ENCODE data around the gene LDAH.

The LDAH gene

DNA sequence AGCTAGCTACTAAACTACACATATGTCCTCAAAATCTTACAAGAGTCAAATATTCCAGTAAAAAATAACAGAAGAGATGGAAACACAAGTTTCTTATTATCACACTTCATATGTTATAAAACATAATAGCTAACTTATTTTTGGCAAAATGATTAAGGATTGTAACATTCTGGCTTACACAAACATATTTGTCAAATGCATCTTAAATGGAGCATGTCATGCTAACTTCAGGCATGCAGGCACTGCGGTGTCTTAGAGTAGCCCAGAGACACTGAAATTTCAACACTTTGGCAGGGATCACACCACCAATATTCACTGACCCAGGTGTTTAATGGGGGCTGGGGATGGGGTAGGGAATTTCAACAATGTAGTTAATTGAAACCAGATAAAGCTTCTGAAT is 51.6 kb downstream of the LDAH start:
- no peak for DNase-seq

DNA sequence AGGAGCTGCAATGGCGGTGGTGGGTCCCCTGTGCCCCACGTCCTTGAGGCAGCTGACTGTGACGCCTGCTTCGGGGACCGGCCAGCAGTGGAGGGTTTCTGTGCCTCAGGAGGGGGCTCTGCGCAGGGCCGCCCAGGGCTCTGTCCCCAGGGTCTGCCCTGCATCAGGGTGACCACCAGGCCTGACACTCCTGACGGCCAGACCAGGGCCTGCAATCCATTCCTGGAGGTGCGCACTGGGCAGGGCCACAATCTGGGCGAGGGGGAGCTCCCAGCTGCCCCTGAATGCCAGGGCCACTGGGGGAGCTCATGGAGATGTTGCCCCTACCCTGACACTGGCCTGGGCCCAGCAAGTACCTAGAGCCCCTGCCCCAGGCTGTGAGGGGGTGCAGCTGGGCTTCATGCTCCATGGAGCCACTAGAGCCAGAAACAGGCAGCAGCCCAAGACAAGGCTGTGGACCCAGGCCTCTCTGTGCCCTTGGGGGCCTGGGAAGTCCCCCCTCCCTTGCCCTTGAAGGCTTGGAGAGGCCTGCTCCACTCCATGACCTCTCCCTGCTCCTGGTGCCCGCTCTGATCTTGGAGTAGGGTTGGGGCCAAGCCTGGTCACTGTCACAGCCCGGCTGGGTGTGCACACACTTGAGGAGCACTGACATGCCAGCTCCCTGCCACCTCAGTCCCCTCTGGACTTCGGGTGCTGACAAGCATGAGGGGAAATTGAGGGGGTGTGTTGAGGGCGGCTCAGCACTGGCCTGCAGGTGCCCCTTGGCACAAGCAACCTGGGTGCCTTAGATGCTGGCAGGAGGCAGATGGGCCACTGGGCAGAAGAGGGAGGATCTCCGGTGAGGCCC is 55.9 kb downstream of the LDAH start:
- DNase-seq, result no peak

DNA sequence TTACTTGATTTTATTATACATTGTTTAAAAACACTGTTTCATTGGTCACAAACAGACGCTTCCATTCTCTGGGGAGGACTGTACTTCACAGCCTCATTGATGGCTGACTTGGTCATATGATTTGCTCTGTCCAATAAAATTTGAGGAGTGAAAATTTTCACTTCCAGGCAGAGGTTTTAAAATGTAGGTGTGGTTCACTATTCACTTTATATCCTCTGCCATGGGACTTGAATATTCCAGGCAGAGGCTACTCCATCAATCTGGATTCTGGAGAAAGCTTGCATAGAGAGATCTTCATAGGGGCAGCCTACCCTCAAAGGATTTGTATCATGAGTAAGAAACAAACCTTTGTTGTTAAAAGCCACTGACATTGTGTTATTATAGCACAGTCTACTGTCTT is 56.7 kb downstream of the LDAH start:
- DNase-seq, result no peak

DNA sequence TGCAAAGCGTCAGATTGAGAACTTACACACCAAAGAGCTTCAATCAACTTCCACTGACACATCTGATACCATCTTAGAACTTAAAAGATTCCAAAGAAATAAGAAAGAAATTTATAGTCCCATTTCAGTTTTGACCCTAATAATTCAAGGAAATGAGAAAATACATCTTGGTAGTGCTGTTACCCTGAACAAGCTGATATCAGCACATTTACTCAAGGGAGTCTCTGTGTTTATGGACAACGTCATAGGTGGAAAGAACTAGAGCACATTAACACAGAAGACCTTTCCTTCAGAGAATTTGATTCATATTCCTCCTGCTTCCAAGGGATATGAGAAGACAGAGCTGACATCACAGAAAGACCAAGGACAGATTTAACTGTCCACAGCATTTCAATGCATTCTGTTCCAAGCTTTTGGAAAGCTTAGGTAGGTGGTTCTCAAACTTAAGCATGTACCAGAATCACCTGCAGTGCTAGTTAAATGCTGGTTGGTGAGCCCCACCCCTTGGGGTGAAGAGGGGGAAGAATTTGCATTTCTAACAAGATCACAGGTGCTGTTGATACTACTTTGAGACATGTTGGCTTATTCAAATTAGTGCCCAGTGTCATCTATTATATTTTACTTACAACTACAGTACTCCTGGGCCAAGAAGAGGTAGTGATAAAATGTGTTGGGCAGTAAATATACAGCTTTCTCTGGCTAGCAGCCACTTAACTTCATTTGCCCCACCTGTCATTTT is 59.8 kb downstream of the LDAH start:
- no peak for DNase-seq

DNA sequence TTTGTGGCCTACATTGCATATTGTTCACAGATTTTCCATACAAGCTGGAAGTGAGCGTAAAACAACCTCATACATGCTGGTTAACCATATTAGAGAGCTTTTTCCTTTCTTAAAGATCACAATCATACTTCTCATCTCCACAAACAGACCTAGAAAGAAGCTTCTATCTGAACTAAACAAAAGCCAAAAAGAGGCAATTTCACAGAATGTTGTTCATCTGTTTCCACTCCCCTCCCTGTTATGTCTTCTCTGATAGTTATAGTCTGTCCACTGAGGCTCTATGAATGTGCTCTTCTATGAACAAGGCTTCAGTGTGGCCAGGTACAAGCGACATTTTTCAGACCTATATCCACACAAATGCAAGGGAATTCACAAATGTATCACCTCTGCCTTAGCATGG is 63.4 kb downstream of the LDAH start:
- DNase-seq, result no peak

DNA sequence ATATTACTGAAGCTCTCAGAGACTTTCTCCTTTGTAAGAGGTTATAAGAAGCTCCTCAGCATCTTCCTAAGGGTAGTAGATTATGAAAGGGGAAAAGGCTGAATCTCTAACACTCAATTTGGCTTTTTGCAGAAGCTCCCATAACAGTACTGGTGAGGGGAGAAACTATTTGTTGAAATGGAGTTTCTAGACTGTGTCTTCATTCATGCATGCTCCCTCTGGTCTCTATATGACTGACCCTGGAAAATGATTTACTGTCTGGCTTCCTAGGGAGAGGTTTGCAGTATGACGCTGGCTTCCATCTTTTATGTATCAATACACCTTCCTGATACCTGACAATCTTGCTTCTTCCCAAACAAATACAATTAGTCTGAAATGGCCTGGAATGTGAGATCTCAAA is 63.9 kb downstream of the LDAH start:
- no peak for DNase-seq

DNA sequence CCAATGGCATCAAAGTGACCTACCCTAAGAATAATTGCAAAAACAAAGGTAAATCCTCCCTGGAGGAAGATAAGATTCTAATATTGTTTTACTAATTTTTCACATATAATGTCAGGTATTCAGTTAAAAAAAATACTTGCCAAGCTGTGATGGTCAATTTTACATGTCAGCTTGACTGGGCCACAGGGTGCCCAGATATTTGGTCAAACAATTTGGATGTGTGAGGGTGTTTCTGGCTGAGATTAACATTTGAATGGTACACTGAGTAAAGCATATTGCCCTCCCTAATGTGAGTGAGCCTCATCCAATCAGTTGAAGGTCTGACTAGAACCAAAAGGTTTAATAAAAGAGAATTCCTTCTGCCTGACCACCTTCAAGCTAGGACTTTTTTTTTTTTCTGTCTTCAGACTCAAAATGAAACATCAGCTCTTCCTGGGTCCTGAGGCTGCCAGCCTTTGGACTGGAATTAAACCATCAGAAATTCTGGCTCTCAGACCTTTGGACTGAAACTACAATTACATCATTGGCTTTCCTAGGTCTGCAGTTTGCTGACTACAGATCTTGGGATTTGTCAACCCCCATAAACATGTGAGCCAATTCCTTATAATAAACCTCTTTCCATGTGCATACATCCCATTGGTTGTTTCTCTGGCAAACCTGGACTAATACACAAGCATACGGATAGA is 65.4 kb downstream of the LDAH start:
- no peak for DNase-seq

DNA sequence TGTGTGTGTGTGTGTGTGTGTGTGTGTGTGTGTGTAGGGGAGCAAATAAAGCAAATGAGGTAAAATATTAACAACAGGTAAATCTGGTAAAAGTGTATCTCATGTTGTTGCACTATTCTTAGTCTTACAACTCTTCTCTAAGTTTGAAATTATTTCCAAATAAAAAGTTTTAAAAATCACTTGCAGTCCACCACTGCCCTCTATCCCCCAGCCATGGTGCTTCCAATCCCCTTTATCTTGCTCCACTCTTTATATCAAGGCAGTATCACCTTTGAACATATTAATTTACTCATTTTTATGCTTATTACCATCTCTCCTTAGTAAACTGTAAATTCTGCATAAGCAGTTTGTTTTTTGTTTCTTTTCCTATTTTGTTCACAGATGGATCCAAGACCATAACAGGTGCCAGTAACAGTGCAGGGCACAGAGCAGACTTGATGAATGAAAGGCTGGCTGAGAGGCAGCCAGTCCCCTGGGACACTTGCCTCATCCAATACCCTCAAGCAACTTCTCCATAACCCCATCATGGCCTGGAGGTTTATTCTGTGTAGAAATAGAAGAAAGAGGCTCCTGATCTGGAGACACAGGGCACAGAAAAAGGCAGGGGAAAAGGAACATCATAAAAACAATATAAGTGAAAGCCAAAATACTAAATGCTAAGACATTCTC is 67.6 kb downstream of the LDAH start:
- DNase-seq, result no peak

DNA sequence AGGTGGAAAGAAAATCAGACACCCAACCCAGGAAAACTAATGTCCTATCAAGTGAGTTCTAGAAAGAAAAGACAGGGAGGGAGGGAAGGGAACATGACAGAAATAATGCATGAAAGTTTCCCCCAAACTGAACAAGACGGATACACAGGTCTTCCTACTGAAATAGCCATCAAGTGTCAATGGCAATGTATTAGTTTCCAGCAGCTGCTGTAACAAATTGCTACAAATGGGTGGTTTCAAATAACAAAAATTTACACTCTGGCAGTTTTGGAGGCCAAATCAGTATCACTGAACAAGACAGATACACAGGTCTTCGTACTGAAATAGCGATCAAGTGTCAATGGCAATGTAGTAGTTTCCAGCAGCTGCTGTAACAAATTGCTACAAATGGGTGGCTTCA is 70.6 kb downstream of the LDAH start:
- no peak for DNase-seq

DNA sequence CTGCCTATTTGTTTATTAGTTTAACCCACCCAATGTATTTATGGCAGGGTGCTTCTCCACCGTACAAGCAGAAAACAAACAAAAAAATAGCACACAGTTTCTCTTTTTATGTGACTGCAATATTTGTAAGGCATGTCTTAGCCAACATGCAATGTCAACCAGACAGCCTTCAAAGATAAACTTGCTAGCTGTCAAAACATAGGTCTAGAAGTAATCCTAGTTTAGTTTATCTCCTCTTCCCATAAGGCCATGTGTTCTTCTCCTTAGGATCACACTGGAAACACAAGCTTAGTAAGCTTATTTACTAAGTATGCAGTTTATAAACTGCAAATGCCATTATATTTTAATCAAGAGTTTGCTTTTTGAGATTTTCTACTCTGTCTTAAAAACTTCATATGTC is 75.6 kb downstream of the LDAH start:
- no peak for DNase-seq

DNA sequence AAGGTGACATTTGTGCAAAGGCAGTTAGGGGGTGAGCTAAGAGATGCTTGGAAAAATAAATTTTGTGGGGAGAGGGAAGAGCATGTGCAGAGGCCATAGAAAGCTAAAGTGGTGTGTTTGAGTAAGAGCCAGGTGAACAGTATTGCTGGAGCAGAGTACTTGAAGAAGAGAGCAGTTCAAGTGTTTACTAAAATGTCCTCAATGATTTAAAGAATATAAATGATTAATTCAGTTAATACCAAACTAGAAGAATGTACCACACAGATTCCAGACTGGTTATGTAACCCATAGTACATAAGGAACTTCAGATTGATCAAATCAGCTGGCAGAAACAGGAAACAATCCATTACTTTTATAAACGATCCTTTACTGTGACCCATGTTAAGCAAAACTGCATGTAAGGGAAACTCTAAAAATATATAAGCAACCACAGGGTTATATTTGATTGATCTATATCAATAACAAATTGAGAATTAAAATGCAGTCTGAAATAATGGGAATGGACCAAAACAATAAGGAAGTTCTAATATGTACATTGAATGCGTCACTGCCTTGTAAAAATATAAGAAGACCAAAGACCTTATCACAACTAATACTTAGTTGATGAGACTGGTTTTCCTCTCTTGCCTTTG is 76.9 kb downstream of the LDAH start:
- no peak for DNase-seq

DNA sequence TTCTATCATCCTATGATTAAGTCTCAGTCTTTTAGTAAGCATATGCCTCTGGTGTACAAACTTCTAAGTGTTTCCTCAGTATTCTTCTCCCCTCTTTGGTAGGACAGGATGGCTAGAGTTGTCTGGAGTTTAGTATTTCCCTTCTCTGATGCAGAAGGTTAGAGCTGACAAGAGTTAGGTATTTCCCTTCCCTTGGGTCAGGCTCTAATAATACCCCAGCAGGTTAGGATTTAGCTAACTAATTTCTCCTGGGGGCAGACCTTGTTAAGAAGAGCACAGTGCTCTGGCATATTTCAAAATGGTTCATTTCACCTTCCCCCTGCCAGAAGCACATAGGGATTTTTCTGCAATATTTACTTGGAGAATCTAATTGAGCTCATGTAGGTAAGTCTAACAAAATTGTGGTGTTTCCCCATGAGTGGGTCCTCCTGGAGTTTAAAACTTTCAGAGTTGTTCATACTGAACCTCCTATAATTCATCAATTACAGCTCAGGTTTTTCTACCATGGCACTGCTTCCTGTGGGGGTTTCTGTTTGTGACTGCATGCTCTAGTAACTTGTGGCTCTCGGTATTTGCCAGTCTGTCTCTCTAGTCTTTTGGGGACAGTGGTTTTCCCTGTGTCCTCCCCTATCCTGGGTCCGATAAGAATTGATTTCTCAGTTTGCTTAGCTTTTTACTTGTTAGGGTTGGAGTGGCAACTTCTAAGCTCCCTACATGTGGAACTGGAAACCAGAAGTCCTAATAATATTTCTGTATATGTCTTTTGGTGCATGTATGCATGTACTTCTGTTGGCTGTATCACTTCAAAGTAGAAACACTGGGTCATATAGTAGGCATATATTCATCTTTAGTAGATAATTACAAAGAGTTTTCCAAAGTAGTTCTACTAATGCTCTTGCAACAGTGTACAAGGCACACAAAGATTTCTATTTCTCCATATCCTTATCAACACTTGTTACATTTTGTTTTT is 78.2 kb downstream of the LDAH start:
- DNase-seq, result no peak

DNA sequence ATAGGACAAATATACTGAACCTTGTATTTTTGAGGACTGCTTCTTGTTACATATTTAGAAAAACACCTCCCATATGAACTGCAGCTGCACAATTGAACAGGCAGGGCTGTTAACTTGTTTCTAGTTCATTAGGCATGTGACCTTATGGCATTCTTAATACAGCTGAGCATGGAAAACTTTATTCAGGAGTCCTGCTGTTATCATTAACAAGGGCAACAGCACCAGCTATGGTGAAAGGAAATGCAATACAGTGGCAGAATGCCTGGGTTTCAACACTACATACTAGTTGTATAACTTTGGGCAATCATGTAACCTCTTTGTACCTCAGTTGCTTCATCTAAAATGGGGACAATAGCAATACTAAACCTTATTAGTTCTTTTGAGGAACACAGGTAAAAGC is 84.1 kb downstream of the LDAH start:
- DNase-seq, result no peak

DNA sequence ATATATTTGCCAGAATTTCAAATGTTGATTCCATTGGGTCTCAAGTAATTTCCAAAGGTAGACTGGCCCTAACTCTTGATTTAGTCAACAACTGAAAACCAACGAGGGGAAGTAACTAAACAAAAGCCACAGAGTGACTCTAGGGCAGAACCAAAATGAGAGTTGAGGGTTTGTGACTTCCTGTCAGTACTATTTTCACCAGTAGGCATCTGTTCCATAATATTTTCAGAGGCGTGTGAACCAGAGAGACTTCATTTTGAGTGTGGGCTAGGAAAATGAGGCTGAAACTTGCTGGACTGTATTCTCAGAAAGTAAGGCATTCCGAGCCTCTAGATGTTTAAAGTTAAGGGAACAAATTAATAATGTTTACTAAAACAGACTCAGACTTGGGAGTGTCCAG is 85.4 kb downstream of the LDAH start:
- DNase-seq, result no peak

DNA sequence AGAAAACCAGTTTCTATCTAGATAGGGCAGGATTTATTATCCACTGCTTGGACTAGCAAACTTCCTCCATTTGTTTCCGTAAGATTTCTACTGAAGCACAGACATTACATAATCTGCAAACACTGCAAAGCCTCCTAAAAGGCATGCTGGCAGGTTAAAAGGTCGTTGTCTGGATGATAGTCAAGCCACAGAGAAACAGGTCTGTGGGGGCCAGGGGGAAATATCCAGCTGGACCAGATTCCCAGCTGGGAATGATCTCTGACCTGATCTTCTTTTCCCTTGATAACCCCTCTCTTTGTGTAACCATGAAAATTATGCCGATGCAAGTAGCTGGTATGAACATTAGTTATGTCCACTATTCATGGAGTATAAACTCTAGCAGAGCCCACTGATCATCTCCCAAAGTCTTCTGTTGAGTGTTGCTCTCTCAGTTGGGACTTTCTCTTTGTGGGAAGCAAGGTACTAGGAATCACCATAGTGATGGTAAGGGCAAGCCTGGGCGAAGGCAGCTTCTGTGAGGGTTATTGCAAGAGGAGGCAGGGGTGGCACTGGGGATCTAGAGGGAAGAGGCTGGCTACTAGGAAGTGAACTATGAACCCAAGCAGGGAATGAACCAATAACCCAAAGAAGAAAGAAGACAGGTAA is 94.7 kb downstream of the LDAH start:
- no peak for DNase-seq

DNA sequence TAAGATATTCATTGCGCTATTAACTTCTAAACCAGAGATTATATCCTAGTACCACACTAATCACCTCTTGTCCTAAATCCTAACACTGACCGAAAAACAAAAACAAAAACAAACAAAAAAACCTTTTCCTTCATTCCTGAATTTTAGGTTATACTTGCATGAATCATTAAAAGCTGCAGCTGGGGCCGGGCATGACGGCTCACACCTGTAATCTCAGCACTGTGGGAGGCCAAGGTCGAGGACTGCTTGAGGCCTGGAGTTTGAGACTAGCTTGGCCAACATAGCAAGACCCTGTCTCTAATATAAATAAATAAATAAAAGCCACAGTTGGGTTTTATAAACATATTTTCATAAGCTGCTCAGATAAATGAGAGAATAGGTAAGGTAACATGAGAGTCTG is 96.0 kb downstream of the LDAH start:
- DNase-seq, result no peak

DNA sequence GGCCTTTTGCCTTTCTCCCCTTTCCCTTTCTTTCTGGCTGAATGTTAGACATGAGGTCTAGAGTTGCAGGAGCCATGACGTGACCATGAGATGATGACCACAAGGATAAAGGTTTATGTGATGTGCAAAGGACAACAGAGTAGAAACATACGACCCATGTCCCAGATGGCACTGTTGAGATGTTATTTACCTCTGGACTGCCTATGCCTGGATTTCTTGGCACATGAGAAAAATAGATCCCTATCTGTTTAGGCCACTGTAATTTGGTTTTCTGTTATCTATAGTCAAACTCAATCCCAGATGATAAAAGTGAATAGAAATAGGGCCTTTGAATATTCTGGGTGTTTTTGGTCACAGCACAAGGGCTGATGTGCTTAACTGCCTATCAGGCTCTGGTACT is 97.1 kb downstream of the LDAH start:
- DNase-seq, result no peak

DNA sequence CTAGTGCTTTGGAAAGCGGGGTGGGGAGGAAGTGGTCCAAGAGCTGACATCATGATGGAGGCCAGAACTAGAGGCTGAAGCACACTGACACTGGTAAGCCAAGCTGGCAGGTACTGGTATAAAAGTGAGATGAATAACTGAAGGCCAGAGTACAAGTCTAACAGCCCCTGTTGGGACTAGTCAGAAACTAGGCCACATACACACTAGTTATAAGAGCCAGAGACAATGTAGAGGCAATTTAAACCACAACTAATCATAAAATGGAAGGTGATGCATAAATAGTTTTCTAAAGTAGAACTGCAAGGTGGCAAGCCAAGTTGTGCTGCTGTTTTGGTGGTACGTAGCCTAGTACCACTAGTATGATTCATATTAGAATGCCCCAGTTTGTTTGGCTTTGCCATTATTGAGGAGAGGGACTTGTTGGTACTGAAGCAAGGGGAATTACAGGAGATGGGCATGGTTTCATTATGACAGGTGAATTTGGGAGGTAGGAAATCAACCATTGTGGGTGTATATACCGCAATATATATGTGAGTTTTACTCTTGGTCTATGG is 98.3 kb downstream of the LDAH start:
- no peak for DNase-seq

DNA sequence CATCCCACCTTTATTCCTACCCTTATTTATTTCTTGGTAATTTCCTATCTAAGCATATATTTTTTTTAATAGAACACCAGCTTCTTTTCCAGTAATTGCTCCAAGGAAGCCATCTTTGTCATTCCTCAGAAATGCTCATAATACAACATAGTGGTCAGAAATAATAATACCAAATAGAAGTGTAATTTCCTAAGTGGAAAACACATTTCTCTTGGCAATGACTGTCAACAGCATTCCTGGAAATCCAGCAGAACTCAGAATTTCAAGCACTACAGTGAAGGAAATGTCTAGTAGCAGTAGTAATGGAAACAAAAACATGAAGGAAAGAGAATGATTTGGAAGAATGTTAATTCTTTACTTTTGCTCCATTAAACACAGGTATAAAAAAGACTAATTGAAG is 99.4 kb downstream of the LDAH start:
- no peak for DNase-seq

DNA sequence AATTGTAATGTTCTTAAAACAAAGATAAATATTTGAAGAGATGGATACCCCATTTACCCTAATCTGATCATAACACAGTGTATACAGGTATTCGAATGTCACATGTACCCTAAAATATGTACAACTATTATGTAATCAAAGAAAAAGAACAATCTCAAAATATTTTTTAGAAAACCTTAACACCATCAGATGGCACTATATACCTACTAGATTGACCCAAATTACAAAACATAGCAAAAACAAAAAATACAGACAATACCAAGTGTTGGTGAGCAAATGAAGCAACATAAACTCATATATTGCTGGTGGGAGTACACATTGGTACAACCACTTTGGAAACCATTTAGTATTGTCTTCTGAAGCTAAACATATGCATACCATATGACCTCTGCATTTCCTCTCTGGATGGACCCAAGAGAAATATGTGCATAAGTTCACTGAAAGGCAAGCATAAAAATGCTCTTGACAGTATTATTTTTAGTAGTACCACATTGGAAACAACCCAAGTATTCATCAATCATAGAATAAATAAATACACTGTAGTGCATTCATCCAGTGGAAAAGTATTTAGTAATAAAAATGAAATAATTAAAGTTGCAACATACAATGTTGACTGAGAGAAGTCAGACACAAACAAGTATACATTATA is 100.2 kb downstream of the LDAH start:
- no peak for DNase-seq

Data from cerebellar nuclear complex (tissue), 1 donor.